PC-3 (cell line): ENCODE measurements around the gene AIFM2. TPM values are rescaled to one million over a fixed set of nuclear protein-coding genes. Genes with fewer than 3 reads are reported as not detected.

Experiments used
- ATAC-seq: fragments of 200-7000 bp; cut with Tn5 transposase; 2 replicates; pipeline ENCODE4 v1.9.1; 2020; ENCODE audit warnings: mild to moderate bottlenecking, moderate library complexity
- BruUV-seq: library from RNA; stranded (reverse); fragments of 400-500 nt; replicated peaks from 2 replicates; lab custom pipeline; 2021; lab: Mats Ljungman, UMichigan
- CTCF ChIA-PET: fragments of 300-600 bp; sonication (Branson Sonifier 250); formaldehyde crosslinking; loops from one replicate; lab custom pipeline; 2022; ENCODE audit warnings: antibody characterized with exemption; lab: Charles Lee
- POLR2A ChIA-PET: fragments of 300-600 bp; sonication (Branson Sonifier 250); formaldehyde crosslinking; loops from one replicate; lab custom pipeline; 2022; ENCODE audit warnings: antibody characterized with exemption; ENCODE audit not compliant: unreplicated experiment; lab: Charles Lee
- DNase-seq: peaks from one replicate; pipeline ENCODE4 v3.0.0-alpha.2; 2015
- H2AFZ ChIP-seq: fragments of 300-600 bp; sonication (generic); 2 replicates; pipeline ENCODE4 v1.6.0; 2016; ENCODE audit warnings: antibody characterized with exemption, low read length
- H3F3A ChIP-seq: fragments of 300-600 bp; sonication (generic); one replicate; pipeline ENCODE4 v1.6.0; 2017; ENCODE audit warnings: antibody characterized with exemption, low read length, control low read depth, mild to moderate bottlenecking; ENCODE audit not compliant: unreplicated experiment
- H3K27ac ChIP-seq: fragments of 300-600 bp; sonication (generic); 2 replicates; pipeline ENCODE4 v1.5.1; 2016; ENCODE audit warnings: mild to moderate bottlenecking, low read length
- H3K27me3 ChIP-seq: fragments of 300-600 bp; sonication (generic); 2 replicates; pipeline ENCODE4 v1.6.1; 2016; ENCODE audit warnings: low read length, mixed read lengths
- H3K36me3 ChIP-seq: fragments of 300-600 bp; sonication (generic); 2 replicates; pipeline ENCODE4 v1.6.1; 2016; ENCODE audit warnings: low read depth, mixed run types, low read length, mixed read lengths
- H3K4me1 ChIP-seq: fragments of 300-600 bp; sonication (generic); 2 replicates; pipeline ENCODE4 v1.5.1; 2016; ENCODE audit warnings: low read length; ENCODE audit not compliant: insufficient read depth
- H3K4me2 ChIP-seq: fragments of 300-600 bp; sonication (generic); 2 replicates; pipeline ENCODE4 v1.6.0; 2016; ENCODE audit warnings: low read length
- H3K4me3 ChIP-seq: fragments of 300-600 bp; sonication (generic); 2 replicates; pipeline ENCODE4 v1.5.1; 2016; ENCODE audit warnings: mild to moderate bottlenecking, low read length, mixed read lengths
- H3K79me2 ChIP-seq: fragments of 300-600 bp; sonication (generic); 2 replicates; pipeline ENCODE4 v1.6.1; 2017; ENCODE audit warnings: low read length, mixed read lengths
- H3K9ac ChIP-seq: fragments of 300-600 bp; sonication (generic); 2 replicates; pipeline ENCODE4 v1.6.0; 2016; ENCODE audit warnings: mild to moderate bottlenecking, low read length
- H3K9me2 ChIP-seq: fragments of 300-600 bp; sonication (generic); replicated peaks from 2 replicates; pipeline ENCODE4 v1.6.1; 2016; ENCODE audit warnings: mixed run types, low read length, mixed read lengths
- H3K9me3 ChIP-seq: fragments of 300-600 bp; sonication (generic); 2 replicates; pipeline ENCODE4 v1.6.1; 2016; ENCODE audit warnings: low read length, mixed read lengths
- H4K20me1 ChIP-seq: fragments of 300-600 bp; sonication (generic); 2 replicates; pipeline ENCODE4 v1.6.1; 2016; ENCODE audit warnings: low read length, mixed read lengths
- CTCF ChIP-seq: fragments of 300-600 bp; sonication (generic); conservative IDR thresholded peaks from 2 replicates; pipeline ENCODE4 v1.5.1; 2017; ENCODE audit warnings: antibody characterized with exemption, low read depth, mild to moderate bottlenecking, low read length
- EZH2 ChIP-seq: fragments of 300-600 bp; sonication (generic); IDR thresholded peaks from one replicate; pipeline ENCODE4 v1.6.1; 2017; ENCODE audit warnings: antibody characterized with exemption, mild to moderate bottlenecking, low read length; ENCODE audit not compliant: unreplicated experiment
- EZH2phosphoT487 ChIP-seq: fragments of 300-600 bp; sonication (generic); IDR thresholded peaks from 2 replicates; pipeline ENCODE4 v1.6.1; 2018; ENCODE audit warnings: mild to moderate bottlenecking, antibody characterized with exemption, low read length, borderline replicate concordance
- intact Hi-C: fragments of 100-400 bp; cut with micrococcal nuclease; formaldehyde crosslinking; loops from 2 replicates; pipeline ENCODE4 v1.9.0; 2023
- total RNA-seq: library from RNA; depleted of rRNA; stranded (reverse); fragments of >200 nt; gene quantifications from 2 replicates; pipeline ENCODE4 v1.2.3, GENCODE V29; 2014; rRNA removed

The AIFM2 gene
- total RNA-seq, 1 experiment from 2014 or later, result 29.2 TPM

DNA sequence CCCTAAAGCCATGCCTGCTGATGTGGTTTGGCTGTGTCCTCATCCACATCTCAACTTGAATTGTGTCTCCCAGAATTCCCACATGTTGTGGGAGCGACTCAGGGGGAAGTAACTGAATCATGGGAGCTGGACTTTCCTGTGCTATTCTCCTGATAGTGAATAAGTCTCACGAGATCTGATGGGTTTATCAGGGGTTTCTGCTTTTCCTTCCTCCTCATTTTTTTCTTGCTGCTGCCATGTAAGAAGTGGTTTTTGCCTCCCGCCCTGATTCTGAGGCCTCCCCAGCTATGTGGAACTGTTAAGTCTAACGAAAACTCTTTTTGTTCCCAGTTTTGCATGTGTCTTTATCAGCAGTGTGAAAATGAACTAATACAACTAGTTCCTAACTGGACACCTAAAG is 68.1 kb downstream of the AIFM2 start:
- BruUV-seq, result no TSS peak
- TF ChIP-seq EZH2 (no peak), CTCF (no peak), EZH2phosphoT487 (no peak)
- ATAC-seq (no peak), DNase-seq (no peak)
- Histone ChIP-seq H3K4me3 (no peak overlapping the region), H3K9me3 (no peaks in the 10 kb centered on the region), H3K36me3 (no peaks in the 10 kb centered on the region), H3K79me2 (no peaks in the 10 kb centered on the region), H3K9ac (no peak overlapping the region), H3K4me1 (no peaks in the 10 kb centered on the region), H3K9me2 (no peaks in the 10 kb centered on the region), H3F3A (no peaks in the 10 kb centered on the region), H3K27ac (no peak overlapping the region), H3K4me2 (no peak overlapping the region), H2AFZ (no peak overlapping the region), H4K20me1 (no peaks in the 10 kb centered on the region), H3K27me3 (no peaks in the 10 kb centered on the region)
- ChIA-PET CTCF (no interaction called here), POLR2A (interaction anchor here (0.5 kb wide), 1 partner anchor 9 kb away, joined by 3 read pairs; no protein-coding TSS in a partner anchor)
- intact Hi-C loops, result no loop called here

DNA sequence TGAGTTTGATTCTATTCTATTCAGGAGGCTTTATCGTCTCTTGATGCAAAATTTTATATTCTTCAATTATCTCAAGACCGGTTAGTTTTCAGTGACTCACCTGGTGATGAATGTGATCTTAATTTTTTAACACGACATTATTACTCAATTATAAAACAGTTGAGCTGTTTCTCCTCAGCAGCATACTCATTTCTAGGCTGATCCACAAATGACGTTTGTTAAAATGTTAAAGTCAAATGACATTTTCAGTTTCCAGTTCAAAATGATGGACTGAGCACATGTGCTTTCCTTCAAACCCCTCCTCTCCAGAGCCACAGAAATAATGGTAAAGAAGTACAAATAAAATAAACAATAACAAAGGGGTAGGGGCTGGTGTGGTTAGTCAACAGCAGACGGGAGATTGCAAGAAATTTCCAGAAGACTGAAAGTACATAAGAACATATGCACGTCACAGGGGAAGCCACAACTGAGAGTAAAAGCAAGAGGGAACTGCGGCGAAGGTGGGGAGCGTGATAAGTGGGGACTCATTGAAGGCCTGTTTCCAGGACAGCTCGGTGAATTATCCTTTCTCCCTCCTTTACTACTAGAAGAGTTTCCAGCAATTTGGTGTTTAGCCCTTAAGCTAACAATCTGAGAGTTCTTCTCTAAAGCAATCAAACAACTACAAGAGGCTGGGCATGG is 69.1 kb downstream of the AIFM2 start:
- ChIA-PET CTCF (no interaction called here), POLR2A (no interaction called here)
- TF ChIP-seq CTCF (no peak), EZH2 (no peak), EZH2phosphoT487 (no peak)
- DNase-seq (no peak), ATAC-seq (no peak)
- Histone ChIP-seq H4K20me1 (no peaks in the 10 kb centered on the region), H3K4me3 (no peak overlapping the region), H3K9me2 (no peaks in the 10 kb centered on the region), H3K4me1 (no peaks in the 10 kb centered on the region), H3K27me3 (no peaks in the 10 kb centered on the region), H3K9ac (no peak overlapping the region), H3K79me2 (0 out of 2 replicates have a peak, but pooled peaks cover 4% of the 10 kb centered on the region), H3K36me3 (no peaks in the 10 kb centered on the region), H2AFZ (no peak overlapping the region), H3K27ac (no peak overlapping the region), H3K9me3 (no peaks in the 10 kb centered on the region), H3F3A (no peaks in the 10 kb centered on the region), H3K4me2 (no peak overlapping the region)
- no TSS peak for BruUV-seq
- intact Hi-C loops, result no loop called here

Other genes with a start within 250 kb of the AIFM2 start
- 86.7 and 103 TPM in 2 replicates for gene MACROH2A2, start 80.0 kb downstream of the AIFM2 start, total RNA-seq
- gene TYSND1, start 13.9 kb upstream of the AIFM2 start, total RNA-seq, result 78.2 and 87.3 TPM in 2 replicates
- gene SAR1A, start 37.7 kb upstream of the AIFM2 start, total RNA-seq, result 161 and 213 TPM in 2 replicates
- gene PPA1, start 100.6 kb upstream of the AIFM2 start, total RNA-seq, result 392 and 440 TPM in 2 replicates
- gene NPFFR1, start 151.2 kb upstream of the AIFM2 start, total RNA-seq, result not detected in 2 replicates
- gene LRRC20, start 249.8 kb upstream of the AIFM2 start, total RNA-seq, result 58.7 and 59.0 TPM in 2 replicates